ENCODE measurements around the gene IRAK2.

The IRAK2 gene

DNA sequence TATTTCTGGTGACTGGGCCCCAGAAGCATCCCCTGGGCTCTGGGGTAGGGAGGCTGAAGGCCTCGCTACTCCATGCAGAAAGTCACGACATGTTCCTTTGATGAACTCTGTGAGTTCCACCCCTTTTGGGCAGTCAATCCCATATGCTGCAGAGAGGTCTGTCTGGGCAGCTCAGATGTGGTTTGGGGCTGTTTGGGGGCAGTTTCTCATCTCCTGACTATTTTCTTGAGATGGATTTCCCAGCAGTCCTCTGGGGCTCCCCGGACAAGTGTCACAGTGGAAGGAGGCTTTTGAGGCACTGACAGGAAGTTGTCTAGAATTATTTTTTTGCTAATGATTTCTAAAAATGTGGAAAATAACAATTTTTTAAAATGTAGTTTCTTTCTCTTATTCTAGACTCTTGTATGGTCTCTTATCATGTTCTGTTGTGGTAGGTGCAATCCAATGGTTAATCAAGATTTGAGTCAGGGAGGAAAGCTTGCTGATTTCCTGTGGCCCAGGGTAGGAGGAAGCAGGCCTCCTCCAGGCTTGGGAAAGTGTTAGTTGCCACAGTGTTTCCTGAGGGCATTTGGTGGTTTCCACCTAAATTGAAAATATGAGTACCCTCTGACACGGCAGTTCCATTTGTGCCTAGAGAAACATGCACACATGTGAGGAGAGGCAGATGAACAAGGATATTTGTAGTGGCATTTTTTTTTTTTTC is 63.7 kb downstream of the IRAK2 start:
- no peak for DNase-seq

DNA sequence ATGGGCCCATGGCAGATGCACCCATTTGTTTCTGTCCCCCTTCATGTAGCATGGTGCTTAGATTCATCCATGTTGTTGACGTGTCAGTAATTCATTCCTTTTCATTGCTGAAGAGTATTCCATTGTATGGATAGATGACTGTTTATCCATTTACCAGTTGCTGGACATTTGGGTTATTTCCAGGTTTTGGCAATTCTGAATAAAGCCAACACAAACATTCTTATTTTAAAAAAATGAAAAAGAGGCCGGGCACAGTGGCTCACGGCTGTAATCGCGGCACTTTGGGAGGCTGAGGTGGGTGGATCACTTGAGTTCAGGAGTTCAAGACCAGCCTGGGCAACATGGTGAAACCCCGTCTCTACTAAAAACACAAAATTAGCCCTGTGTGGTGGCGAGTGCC is 64.9 kb downstream of the IRAK2 start:
- no peak for DNase-seq

DNA sequence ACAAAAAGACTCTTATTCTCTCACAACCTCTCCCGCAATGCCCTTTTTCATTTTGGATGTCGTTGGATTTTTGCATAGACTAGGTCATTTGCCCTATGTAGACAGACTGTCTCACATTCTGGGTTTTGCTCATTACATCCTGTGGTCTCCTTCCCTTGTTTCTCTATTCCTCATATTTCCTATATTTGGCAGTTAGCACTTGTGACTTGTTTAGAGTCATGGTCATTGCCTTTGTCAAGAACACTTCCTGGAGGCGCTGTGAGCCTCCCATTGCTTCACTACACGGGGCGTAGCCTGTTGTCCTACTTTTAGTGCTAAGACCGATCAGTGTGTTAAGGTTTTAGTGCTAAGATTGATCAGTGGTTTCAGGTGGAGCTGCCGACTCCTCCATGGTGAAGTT is 67.4 kb downstream of the IRAK2 start:
- no peak for DNase-seq

DNA sequence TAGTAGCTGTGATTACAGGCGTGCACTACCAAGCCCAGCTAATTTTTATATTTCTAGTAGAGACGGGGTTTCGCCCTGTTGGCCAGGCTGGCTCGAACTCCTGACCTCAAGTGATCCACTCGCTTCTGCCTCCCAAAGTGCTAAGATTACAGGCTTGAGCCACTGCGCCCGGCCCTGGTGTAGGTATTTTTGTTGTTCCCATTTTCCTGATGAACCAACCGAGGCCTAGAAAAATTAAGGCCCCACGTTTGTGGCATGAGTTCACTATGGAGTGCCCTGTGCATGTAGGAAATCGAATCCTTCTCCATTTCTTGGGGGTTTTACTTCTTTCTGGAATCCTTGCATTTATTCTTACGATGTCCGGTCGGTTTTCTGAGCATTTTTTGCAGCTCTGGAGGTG is 69.3 kb downstream of the IRAK2 start:
- DNase-seq = no peak

DNA sequence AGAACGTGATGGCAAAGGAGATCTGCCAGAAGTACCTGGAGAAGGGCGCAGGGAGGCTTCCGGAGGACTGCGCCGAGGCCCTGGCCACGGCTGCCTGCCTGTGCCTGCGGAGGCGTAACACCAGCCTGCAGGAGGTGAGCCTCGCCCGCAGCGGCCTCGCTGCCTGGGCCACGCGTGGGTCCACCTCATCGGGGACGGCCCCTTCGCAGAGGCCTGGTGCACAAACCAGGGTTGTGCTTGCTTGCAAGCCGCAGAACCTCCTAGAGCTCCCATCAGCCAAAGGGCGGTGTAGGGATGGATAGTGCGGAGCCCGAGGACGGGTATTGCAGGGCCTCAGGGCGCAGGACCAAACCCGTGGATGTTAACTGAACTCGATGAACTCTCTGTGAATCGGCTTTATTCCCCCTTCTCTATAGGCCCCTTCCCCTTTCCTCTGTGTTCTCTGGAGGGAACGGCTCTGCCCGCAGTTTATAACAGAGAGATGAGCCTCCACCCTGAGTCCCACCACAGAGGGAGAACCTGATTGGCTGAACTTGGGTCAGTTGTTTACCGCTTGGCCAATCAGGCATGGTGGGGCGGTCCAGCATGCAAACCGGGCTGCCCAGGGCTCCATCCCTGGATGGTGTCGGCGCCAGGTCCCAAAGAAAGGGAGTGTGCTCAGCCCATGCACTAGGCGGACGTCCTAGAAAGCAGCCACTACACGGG is 70.0 kb downstream of the IRAK2 start:
- DNase-seq = no peak

DNA sequence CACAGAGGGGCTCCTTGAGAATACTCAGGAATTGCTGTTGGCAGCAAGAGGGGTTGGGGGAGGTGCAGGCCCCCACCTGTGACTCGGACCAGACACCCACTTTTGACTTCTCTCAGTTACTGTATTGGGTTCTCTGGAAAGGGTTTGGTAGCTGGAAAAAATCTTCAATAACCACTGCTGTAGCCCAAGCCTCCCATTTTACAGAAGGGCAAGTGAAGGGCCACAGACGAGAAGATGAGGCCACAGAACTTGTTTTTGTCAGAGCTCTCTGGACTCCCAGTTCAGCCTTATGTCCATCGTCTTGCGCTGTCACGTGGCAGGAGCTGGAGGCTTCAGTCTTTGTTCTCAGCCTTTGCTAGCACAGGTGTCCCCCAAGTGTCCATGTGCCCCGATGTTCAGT is 70.8 kb downstream of the IRAK2 start:
- no peak for DNase-seq

DNA sequence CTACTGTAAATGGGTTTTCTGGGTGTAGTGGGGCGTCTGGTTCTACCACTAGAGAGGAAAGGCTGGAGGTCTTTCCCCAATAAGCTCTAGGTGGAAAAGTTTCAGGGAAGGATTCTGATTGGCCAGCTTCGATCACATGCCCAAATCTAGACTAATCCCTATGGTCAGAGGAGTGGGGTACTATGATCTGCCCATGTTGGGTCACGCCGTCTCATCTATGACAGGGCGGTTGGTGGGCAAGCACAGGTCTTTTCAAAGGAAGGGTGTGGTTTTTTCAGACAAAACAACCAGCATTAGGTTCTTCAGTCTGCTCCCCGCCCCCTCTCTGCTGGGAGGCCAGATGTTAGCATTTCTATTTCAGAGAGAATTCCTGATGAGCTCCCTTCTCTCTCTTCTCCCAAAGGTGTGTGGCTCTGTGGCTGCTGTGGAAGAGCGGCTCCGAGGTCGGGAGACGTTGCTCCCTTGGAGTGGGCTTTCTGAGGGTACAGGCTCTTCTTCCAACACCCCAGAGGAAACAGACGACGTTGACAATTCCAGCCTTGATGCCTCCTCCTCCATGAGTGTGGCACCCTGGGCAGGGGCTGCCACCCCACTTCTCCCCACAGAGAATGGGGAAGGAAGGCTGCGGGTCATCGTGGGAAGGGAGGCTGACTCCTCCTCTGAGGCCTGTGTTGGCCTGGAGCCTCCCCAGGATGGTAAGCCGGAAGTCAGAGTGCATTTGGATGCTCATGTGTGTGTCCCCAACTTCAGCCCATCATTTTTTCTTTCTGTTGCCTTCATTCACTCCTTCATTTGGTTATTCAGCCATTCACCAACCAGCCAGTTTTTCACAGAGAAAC is 73.8 kb downstream of the IRAK2 start:
- DNase-seq = no peak

DNA sequence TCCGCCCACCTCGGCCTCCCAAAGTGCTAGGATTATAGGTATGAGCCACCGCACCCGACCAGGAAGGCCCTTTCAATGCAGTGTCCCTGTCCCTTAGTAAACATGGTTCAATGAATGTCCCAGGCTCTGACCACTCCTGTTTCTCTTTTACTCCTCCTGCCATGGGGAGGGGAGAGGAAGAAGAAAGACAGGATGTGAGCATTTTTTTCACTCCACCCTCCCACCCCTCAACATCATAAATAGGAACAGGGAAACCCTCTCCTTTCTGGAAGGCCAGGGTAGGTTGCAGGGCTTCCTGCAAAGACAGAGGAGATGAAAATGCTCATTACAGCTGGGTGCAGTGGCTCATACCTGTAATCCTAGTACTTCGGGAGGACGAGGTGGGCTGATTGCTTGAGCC is 76.1 kb downstream of the IRAK2 start:
- no peak for DNase-seq

DNA sequence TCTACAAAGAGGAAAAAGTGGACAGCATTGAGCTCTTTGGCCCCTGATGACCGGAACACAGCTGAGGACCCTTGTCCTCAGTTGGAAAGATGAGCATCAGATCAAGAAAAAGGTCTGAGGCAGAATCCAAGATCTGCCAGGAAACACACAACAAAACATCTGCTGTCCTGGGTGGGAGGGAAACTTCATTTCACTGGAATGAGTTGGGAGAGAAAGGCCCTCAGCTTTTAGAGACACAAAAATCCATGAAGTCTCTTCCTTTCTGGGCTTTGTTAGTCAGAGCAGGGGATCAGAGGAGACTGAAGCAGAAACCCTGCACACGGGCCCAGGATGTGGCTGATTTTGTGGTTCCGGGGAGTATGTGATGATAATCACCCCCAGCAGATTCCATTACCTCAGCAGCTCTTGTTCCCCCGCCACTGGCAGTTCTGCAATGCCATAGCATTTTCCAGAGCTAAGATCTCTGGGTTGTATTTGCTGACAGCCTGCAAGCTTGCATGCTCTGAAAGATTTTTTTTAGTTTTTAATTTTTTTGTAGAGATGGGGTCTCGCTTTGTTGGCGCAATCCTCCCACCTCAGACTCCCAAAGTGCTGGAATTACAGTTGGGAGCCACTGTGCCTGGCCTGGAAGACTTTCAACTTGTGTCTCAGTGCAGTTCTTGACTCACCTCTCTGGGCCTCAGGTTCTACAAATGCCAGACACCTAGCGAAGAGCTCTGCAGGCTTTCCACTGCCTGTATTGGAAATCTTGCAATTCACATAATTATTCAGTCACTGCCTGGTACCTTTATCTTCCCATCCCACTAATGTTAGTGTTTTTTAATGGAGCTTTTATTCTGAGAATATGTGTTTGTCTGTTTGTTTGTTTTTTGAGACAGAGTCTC is 77.7 kb downstream of the IRAK2 start:
- no peak for DNase-seq

DNA sequence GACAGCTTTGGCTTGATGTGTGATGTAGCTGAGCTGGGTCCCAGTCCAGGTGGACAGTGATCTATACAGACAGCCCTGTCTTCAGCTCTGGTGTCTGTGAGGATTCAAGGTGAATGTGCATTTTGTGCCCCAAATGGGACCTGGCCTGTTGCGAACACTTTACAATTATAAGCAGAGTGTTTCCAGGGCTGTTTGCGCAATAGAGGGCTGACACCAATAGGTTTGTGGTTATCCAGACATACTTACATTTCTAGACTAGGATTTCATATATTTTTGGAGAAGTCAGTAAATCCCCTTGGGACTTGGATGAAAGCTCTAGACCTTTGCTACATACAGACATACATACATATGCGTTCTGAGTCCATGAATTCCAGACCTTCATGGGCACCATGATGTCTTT is 79.3 kb downstream of the IRAK2 start:
- DNase-seq = no peak

DNA sequence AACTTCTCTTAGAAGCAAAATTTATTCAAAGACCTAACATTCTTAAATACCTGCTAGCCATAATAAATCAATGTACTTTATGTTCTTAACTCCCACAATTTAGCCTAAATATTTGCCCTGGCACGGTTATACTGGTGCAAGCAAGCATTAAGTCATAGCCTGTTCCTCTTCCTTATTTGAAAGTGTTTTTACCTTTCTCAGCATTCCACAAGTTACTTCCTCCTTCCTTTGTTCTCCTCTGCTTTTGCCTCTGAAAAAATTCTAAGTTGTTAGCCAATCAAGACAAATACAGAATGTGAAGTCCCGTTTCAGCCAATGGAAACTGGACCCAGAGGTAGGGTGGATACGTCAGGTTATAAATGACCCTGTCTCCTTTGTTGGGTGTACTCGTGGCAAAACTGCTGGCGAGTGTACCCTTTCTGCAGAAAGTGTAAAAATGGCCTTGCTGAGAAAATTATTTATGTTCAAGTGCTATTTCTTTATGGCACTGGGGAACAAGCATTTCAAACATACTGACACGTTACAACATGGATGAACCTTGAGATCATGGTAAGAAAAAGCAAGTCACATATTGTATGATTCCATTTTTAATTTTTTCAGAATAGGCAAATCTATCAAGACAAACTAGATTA is 80.5 kb downstream of the IRAK2 start:
- DNase-seq = no peak

DNA sequence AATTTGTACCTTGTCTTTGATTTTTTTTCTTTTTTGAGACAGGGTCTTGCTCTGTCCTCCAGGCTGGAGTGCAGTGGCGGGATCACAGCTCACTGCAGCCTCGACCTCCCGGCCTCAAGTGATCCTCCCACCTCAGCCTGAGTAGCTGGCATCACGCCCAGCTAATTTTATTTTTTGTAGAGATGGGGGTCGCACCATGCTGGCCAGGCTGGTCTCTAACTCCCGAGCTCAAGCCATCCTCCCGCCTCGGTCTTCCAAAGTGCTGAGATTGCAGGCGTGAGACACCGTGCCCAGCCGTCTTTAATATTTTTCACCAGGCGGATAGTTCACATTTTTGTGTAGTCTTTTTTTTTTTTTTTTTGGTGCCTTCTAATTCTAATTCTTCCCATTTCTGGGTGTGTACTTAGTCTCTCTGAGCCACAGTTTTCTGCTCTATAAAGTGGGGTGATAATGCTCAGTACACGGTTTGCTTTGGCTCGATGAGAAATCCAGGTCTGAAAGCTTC is 83.0 kb downstream of the IRAK2 start:
- no peak for DNase-seq

DNA sequence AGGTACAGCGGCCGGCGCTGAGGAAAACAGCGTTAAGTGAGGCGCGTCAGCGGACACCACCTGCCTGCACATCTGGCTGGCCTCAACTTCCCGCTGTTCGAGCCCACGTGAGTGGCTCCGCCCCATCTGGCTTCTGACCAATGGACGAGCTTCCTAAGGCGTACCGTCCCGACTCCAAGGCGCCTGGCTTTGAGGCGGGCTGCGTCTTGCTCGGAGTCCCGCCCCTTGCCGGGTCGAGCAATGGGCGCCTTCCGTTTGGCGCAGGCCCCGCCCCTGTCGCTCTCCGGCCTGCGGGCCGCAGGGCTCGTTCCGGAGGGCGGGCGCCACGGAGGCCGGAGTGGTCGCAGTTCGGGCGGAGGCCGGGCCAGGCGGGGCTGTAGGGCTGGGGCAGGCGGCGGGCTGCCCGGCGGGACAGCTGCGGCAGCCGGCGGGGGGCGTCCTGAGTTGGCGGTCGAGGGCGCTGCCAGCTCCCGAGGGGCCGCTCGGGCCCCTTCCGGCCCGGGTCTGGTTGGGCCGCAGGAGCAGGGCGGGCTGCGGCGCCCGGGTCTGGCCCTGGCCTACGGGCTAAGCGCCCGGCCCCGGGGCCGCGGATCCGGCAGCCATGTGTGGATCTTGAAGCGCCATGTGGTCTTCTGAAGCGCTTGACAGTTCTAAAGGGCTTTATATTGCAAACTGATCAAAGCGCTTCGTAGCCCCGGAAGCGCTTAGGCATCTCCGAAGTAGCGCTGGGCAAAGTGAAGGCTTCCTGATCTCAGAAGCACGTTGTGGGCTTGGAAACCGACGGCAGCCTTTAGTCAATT is 83.7 kb downstream of the IRAK2 start, which contains the start of gene TATDN2:
TATDN2 (plus strand) TSS at position 276 of the 800 bp plus-strand sequence. CDS start 742 bp downstream, outside the sequence.
- DNase-seq = peak; percentile 80

DNA sequence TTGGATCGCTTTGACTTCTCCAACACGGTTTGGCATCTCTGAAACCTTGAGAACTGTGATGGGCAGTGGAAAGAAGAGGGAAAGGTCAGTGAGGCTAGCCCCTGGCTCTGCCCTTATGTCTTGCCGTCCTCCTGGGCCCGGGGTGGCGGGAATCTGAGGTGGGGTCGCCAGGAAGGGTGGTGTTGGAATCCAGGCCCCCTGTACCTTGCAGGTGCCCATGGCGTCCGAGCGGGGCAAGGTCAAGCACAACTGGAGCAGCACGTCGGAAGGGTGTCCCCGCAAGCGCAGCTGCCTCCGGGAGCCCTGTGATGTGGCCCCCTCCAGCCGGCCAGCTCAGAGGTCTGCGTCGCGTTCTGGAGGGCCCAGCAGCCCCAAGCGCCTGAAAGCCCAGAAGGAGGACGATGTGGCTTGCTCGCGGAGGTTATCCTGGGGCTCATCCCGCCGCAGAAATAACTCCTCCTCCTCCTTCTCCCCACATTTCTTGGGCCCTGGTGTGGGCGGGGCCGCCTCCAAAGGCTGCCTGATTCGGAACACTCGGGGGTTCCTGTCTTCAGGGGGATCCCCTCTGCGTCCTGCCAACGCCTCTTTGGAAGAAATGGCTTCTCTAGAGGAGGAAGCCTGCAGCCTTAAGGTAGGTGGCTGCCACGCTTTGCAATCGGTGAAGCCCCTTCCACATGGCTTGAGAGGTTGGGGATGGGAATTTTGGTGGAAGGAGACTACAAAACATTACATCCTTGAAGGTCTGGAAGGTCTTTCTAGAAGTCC is 84.4 kb downstream of the IRAK2 start:
- no peak for DNase-seq

DNA sequence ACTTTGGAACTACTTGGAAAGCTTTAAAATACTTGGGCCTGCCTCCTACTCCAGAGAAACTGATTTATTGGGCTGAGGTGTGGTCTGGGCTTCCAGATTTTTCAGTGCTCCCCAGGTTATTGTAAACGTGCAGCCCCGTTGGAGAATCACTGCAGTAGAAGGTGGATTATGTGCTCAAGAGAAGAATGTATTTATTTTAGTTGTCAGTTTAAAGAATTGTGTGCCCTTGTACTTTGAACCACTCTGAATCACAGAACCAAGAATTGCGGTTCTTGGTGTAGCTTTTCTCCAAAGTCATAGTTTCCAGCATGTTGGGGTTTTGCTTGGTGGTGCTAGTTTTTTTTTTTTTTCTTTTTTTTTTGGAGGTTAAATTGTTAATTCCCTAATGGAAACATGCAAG is 85.1 kb downstream of the IRAK2 start:
- DNase-seq = no peak

DNA sequence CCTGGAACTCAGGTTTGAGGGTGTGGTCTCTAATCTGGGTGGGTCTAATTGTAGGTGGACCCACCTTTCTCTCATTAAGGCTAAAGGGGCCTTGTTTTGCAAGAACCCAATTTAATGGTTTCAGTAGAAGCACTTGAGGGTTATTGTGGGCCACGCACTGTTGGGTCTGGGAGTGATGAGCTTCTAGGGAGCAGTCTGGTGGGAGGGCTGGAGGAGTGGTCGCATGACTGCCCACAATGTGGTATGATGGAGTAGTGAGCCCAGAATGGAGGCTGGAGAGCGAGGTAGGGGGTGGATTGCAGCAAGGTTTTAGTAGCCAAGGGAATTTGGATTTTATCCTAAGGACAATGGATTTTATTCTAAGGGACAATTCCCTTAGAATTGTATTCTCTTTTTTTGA is 86.3 kb downstream of the IRAK2 start:
- DNase-seq = no peak

DNA sequence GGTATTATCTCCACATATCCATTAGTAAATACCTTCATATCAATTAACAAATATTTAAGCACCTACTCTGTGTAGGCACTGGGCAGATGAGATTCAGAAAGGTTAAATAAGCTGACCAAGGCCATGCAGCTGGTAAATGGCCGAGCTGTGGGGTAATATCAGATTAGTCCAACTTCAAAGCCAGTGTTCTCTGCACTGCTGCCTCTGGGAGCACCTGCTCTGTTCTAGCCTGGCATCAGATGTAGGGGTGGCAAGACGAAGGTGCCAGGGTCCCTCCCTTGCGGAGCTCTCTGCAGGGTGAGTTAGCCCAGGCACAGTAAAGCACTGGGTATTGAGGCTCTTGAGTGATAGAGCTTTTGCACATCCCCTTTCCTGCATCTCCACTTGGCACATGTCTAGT is 89.0 kb downstream of the IRAK2 start:
- DNase-seq = no peak

DNA sequence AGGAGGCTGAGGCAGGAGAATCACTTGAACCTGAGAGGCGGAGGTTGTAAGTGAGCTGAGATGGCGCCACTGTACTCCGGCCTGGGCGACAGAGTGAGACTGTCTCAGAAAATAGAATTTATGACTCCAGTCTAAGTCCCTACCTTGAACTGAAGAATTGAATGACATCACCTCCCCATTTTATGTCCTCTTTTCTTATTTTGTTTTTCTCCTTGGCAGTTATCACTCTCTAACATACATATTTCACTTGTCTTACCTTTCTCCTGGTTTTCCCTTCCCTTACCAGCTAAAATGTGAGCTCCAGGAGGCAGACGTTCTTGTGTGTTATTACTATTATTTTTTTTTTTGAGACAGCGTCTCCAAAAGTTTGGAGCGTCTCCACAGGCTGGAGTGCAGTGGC is 91.1 kb downstream of the IRAK2 start:
- no peak for DNase-seq

DNA sequence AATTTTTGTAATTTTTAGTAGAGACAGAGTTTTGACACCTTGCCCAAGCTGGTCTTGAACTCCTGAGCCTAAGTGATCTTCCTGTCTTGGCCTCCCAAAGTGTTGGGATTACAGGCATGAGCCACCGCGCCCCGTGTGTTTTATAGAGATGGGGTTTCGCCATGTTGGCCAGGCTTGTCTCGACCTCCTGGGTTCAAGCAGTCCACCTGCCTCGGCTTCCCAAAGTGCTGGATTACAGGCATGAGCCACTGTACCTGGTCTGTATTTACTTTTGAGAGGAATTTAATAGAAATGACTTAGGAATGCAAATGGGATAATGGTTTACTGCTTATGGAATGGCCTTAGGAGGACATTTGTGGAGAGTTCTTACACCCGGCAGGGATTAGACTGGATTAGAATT is 94.3 kb downstream of the IRAK2 start:
- no peak for DNase-seq

DNA sequence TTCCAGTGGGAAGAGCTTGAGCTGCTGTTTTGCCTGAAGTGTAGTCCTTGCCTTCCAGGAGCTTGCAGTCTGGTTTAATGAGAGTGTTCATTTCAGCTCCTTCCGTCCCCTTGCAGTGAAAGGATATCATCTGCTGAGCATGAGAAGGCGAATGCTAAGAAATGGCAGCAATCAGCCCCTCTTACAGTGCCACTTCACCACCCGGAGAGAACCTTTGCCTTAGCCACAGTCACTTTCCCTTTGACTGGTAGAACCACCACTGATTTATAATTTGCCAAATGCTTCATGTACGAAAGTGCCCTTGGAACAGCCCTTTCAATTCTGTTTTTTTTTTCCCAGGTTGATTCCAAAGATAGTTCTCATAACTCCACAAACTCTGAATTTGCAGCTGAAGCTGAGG is 95.1 kb downstream of the IRAK2 start:
- no peak for DNase-seq

Measured in NCI-H1436 (cell line).